T-helper 9 cell (primary cell): ENCODE measurements around the gene CIRBP.
A peak's percentile ranks its signal among the peaks of the same experiment; 100 is the strongest.

Experiments used
- DNase-seq: peaks from one replicate; pipeline ENCODE4 v3.0.0-alpha.2; 2020

Gene CIRBP

GRCh38 chr19:1269478-1270212, 513 bp downstream of the CIRBP start:
- peak; percentile 84 for DNase-seq

DNA sequence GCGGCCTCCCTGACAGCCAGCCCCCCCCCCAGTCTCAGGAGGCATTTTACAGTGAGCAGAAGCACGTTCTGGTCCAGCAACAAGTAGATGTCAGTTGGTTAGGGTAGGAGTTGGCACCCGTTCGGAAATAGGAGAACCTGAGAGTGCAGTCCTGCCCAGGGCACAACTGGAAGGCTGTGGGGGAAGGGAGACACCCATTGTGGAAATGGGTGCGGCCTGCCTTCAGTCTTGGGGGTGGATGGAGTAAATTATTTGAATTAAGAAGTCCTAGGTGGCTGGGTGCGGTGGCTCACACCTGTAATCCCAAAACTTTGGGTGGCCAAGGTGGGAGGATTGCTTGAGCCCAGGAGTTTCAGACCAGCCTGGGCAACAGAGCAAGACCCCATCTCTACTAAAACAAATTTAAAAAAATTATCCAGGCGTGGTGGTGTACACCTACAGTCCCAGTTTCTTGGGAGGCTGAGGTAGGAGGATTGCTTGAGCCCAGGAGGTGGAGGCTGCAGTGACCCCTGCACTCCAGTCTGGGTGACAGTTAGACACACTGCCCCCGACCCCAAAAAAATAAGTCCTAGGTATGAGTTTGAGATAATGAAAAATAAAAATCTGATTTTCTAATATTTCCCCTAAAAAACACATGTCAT, 1.2 kb downstream of the CIRBP start:
- DNase-seq: no peak

- DNase-seq: no peak
Measured at GRCh38 chr19:1270854-1271527, 1.9 kb downstream of the CIRBP start.

DNA sequence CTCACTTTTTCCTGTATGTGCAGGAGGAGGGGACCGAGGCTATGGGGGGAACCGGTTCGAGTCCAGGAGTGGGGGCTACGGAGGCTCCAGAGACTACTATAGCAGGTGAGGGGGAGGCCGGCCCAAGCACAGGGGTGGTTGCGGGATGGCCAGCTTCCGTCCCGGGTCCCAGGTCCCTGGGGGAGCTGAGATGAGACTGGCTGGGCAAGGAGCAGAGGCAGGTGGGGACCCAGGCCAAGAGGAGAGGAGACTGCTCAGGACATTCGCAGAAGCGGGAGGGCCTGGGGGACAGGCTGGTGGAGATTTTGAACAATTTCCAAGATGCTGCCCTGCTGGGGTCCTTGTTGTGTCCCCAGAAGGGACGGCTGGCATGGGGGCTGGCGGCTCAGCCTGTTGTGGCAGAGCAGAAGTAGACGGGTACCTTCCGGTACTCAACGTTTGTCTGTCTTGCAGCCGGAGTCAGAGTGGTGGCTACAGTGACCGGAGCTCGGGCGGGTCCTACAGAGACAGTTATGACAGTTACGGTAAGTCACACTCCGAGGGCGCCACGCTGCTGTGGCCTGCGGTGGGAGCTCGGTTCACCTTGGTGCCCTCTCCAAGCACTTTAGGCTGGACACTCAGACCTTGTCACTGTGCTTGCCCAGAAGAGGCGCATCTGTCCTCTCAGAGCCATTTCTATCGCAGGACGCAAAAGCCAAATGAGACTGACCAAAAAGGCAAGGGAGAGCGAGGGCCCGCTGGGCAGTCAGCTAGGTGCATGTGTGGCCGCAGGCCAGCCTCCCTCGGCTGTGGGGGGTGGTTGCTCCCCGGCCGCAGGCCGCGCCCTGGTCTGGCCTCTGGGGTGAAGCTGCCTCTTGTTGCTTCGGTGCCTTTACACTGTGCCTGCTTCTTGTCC, 2.6 kb downstream of the CIRBP start:
- DNase-seq: no peak

- no peak for DNase-seq
Measured at GRCh38 chr19:1272423-1273262, 3.5 kb downstream of the CIRBP start.

DNA sequence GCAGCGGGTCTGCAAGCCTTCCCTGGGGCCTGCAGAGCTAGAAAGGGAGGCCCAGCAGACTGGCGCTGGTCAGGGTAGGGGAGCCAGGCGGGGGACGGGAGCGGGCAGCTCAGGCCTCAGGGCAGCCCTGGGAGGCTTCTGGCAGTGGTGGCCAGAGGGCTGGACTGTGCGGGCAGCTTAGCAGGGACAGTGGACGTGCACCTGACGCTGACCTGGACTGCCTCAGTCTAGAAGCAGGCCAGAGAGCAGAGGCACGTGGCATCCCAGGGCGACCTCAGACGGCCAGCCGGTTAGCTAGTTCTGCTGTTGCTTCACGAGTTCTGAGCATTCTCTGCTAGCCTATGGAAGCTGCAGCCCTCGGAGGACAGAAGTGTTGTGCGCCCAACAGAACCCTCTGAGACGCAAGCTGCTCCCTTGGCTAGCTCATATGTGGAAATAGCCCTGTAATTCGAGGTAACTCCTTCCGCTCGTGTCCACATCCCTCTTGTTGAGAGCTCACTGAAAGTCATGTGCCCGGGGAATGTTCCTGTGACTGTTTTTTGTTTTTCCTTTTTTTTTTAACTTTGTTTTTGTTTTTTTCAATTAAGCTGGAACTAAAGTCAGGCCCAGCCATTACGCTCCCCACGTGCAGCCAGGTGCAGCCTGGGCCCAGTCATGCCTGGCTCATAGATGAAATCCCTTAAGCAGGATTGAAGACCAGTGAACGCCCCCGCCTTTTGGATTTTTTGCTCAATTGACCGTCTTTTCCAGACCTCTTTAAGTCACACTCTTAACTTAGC, 4.3 kb downstream of the CIRBP start:
- no peak for DNase-seq

GRCh38 chr19:1274081-1274851, 5.1 kb downstream of the CIRBP start:
- no peak for DNase-seq

DNA sequence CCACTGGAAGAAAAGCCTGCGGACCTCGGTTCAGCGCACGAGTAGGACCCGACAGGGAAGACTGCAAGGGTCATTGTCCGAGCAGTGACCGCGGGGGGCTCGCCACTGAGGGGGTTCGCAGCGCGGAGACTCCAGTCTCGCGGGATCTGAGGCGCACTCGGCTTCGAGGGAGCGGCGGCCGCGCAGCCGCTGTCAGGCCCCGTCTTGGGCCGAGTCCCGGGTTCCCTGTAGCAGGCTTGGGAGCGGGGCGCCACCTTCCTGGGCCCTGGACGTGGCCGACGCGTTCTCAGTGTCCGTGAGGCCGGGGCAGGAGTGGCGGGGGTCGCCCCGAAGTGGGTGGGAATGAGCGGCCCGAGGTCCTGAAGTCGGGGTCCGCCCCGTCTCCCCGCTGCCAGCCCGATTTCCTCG, 5.7 kb downstream of the CIRBP start:
- no peak for DNase-seq

- DNase-seq: peak; percentile 96
Measured at GRCh38 chr19:1275260-1275975, 6.3 kb downstream of the CIRBP start, which contains the start of gene FAM174C. Gene FAM174C (plus strand): TSS chr19:1275530. CDS start chr19:1275550, 20 bp downstream.

DNA sequence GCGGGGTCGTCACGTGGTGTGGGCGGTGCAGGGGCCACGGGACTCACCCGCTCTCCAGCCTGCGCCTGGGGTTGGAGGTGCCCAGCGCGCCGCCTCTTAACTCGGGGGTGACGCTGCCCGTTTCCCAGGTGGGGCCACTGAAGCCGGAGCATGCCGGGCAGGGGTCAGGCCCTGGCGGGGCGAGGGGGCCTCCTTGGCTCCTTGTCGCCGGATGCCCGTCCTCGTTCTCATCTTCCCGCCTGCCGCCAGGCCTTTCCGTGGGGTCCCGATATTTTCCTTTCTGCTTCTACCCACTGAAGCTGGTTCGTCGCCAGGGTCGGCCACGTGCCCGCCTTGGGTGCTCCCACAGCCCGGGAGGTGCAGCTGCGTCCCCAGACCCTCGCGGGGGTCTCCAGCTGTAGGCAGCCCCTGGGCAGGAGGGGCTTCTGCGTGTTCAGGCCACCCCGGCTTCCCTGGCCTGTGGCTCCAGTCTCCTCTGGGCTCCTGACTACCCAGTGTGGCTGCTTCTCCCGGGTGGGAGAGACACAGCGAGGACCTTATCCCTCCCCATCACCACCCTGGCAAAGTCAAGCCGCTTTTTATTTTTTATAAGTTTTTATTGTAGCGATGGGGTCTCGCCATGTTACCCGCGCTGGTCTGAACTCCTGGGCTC, 7.0 kb downstream of the CIRBP start:
- DNase-seq: no peak

- no peak for DNase-seq
Measured at GRCh38 chr19:1276628-1277022, 7.5 kb downstream of the CIRBP start.

DNA sequence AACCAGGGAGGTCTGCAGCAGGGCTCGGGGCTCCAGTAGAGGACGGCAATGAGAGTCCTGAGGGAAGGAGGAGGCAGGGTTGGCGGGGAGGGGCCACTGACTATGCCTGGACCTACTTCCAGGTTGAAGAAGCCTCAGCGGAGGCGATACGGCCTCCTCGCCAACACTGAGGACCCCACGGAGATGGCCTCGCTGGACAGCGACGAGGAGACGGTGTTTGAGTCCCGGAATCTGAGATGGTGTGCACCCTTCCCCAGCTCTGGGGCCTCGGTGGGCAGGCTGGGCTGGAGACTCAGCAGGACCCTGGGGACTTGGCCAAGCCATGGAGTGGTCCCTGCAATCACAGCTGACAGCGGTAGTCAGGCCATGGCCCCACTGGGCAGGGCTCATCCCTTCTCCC, 7.9 kb downstream of the CIRBP start:
- DNase-seq: no peak

GRCh38 chr19:1278074-1278473, 8.9 kb downstream of the CIRBP start:
- DNase-seq: no peak

DNA sequence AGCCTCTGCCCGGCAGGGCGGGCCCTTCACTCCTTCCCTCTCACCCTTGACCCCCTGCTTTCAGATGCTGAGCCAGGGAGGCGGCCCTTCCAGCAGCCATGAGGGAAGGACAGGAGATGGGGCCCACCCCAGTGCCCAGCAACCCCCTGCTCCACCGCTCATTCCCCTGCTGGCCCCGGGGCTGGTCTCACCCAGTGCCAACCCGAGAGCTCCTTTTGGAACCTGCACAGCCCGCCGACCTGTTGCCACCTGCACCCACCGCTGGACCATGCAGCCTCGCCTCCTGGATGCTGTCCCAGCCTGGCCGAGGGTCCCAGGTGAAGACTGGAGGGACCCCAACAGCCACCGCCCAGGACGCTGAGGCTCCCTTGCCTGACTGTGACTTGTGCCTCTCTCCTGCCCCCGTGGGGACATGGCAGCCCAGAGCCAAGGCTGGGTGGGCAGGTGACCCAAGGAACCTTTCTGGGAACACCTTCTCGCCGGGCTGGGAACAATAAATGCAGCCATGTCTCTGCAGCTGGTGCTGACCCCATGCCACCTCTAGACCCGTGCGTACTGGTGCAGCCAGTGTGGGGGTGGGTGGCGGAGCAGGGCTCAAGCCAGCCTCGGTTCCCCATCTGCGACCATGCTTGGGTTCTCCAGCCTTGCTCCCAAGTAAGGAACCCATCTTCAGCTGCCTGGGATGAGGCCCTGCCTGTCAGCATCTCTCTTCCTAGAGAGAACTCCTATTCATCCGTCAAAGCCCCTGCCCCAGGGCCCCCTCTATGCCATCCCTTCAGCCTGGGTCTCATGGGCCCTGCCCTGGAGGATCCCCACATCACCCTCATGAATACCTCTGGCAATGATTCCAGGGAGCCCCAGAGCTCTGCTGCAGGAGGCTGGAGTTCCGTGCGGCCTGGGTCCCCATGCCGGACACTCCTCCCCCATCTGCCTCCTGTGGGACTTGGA, 9.9 kb downstream of the CIRBP start:
- DNase-seq: no peak

GRCh38 chr19:1279782-1280341, 10.7 kb downstream of the CIRBP start:
- DNase-seq: peak; percentile 74

- DNase-seq: no peak
Measured at GRCh38 chr19:1280636-1281568, 11.8 kb downstream of the CIRBP start.
